ENCODE measurements around the gene DPF3.

Gene DPF3

GRCh38 chr14:72715850-72716228 lies 178.1 kb downstream of the DPF3 start:
- DNase-seq (ENCODE audit: low spot score), result no peak

GRCh38 chr14:72715215-72715849 lies 178.6 kb downstream of the DPF3 start:
- peak; percentile 36 for DNase-seq (ENCODE audit: low spot score)

GRCh38 chr14:72714871-72715214 lies 179.1 kb downstream of the DPF3 start:
- no peak for DNase-seq (ENCODE audit: low spot score)

- no peak for DNase-seq (ENCODE audit: low spot score)
Observed at GRCh38 chr14:72714094-72714493, 179.8 kb downstream of the DPF3 start.

- no peak for DNase-seq (ENCODE audit: low spot score)
Observed at GRCh38 chr14:72711936-72712335, 182.0 kb downstream of the DPF3 start.

GRCh38 chr14:72709916-72710611 lies 183.8 kb downstream of the DPF3 start:
- no peak for DNase-seq (ENCODE audit: low spot score)

- peak; percentile 51 for DNase-seq (ENCODE audit: low spot score)
Observed at GRCh38 chr14:72708708-72709475, 185.0 kb downstream of the DPF3 start.

- DNase-seq (ENCODE audit: low spot score), result no peak
Observed at GRCh38 chr14:72708222-72708621, 185.7 kb downstream of the DPF3 start.

GRCh38 chr14:72706485-72706884 lies 187.4 kb downstream of the DPF3 start:
- DNase-seq (ENCODE audit: low spot score), result no peak

GRCh38 chr14:72704502-72704901 lies 189.4 kb downstream of the DPF3 start:
- DNase-seq (ENCODE audit: low spot score), result no peak

- DNase-seq (ENCODE audit: low spot score), result peak; percentile 29
Observed at GRCh38 chr14:72701605-72702004, 192.3 kb downstream of the DPF3 start.

GRCh38 chr14:72701237-72701565 lies 192.7 kb downstream of the DPF3 start:
- no peak for DNase-seq (ENCODE audit: low spot score)

GRCh38 chr14:72700338-72701236 lies 193.3 kb downstream of the DPF3 start:
- DNase-seq (ENCODE audit: low spot score), result no peak

GRCh38 chr14:72699852-72700257 lies 194.0 kb downstream of the DPF3 start:
- no peak for DNase-seq (ENCODE audit: low spot score)

GRCh38 chr14:72699443-72699842 lies 194.5 kb downstream of the DPF3 start:
- DNase-seq (ENCODE audit: low spot score), result no peak

GRCh38 chr14:72692696-72693095 lies 201.2 kb downstream of the DPF3 start:
- peak; percentile 18 for DNase-seq (ENCODE audit: low spot score)

- DNase-seq (ENCODE audit: low spot score), result no peak
Observed at GRCh38 chr14:72690324-72690723, 203.6 kb downstream of the DPF3 start.

GRCh38 chr14:72688990-72689671 lies 204.8 kb downstream of the DPF3 start:
- DNase-seq (ENCODE audit: low spot score), result no peak

- no peak for DNase-seq (ENCODE audit: low spot score)
Observed at GRCh38 chr14:72686832-72687231, 207.1 kb downstream of the DPF3 start.

GRCh38 chr14:72686101-72686500 lies 207.8 kb downstream of the DPF3 start:
- peak; percentile 69 for DNase-seq (ENCODE audit: low spot score)

- DNase-seq (ENCODE audit: low spot score), result no peak
Observed at GRCh38 chr14:72685456-72685855, 208.4 kb downstream of the DPF3 start.

GRCh38 chr14:72683787-72684186 lies 210.1 kb downstream of the DPF3 start:
- no peak for DNase-seq (ENCODE audit: low spot score)
